Activated CD4-positive, alpha-beta T cell treated with anti-CD3 and anti-CD28 coated beads, Interleukin-2, Interleukin-4, amounts not matched to agents 100 ng/mL and 50 ng/mL, durations not matched to agents 16 hours and 8 hours (primary cell): ENCODE measurements around the gene BAIAP2L1.
"Not testable (repeated sequence)": the region's sequence is repeated elsewhere in the genome, so short reads cannot be mapped to it uniquely, and the experiment has no call there.

Experiments used
- DNase-seq: peaks from one replicate; pipeline ENCODE4 v3.0.0-alpha.2; 2020; ENCODE audit warnings: low spot score

BAIAP2L1 gene

DNA sequence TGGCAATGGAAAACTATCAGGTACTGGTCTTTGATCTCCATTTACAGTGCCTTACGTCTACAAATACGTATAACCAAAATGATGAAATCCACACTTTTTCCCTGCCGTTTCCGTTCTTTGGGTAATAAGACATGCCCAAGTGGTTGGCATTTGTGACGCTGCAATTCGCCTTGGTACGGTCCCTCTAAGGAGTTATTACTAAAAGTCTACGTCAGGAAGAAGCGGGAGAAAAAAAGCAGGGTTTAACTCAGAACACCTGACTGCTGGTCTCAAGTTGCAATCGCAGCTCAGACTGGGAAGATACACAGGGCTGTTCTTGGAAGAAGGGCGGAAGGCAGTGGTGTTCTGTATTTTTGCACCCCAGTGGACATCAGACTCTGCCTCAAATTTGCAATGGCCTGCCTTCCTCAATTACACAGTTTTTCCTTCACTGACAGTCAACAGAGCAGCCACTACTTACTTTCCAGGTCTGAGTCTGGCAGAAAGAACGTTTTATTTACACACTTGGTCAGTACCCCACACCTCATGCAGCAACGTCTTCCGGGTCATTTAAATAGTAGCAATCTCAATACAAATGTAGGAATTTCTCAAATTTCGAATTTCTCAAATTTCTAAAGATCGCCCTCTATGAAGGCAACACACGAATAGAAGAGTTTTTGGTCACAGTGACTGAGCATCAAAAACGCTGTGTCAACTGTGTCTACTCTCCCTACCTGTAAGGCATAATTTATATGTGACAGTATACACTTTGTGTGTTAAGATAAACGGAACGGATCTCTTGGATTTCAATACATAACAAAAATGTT lies 2.1 kb downstream of the BAIAP2L1 start:
- DNase-seq: no peak

- no peak for DNase-seq
These were observed 4.1 kb downstream of the BAIAP2L1 start for GRCh38 chr7:98396768-98397167.

DNA sequence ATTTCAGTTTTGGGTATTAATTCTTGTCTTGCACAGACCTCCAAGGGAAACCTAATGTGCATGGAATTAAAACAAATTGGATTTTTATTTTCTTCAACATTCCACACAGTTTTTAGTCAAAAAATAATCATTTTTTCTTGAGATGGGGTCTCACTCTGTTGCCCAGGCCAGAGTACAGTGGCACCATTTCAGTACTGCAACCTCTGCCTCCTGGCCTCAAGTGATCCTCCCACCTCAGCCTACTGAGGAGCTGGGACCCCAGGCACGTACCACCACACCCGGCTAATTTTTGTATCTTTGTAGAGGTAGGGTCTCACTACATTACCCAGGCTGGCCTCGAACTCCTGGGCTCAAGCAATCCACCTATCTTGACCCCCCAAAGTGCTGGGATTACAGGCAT lies 4.9 kb downstream of the BAIAP2L1 start:
- DNase-seq: no peak

GRCh38 chr7:98395481-98395880 lies 5.4 kb downstream of the BAIAP2L1 start:
- DNase-seq: no peak

DNA sequence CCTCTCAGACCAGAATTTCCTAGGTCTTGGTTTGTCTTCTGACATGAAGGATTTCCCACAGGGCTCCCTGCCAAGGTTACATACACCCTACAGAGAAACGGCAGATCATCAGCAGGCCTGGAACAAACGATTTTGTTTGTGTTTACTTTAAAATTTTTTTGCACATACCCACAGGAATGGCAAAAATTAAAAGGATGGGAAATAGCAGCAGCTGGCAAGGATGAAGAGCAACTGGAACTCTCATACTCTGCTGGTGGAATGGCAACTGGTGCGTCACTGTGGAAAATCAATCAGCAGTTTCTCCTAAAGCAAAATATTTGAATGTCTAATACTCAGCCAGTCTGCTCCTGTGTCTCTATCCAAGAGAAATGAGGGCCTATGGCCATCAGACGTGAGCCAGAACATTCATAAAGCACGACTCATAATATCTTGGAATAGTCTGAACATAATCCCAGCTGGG lies 6.5 kb downstream of the BAIAP2L1 start:
- no peak for DNase-seq

- no peak for DNase-seq
These were observed 13.2 kb downstream of the BAIAP2L1 start for GRCh38 chr7:98387544-98388226.

- DNase-seq: no peak
These were observed 13.8 kb downstream of the BAIAP2L1 start for GRCh38 chr7:98387131-98387530.

- DNase-seq: not testable (repeated sequence)
These were observed 15.4 kb downstream of the BAIAP2L1 start for GRCh38 chr7:98385532-98385931.

- DNase-seq: no peak
These were observed 22.6 kb downstream of the BAIAP2L1 start for GRCh38 chr7:98378210-98378819.

DNA sequence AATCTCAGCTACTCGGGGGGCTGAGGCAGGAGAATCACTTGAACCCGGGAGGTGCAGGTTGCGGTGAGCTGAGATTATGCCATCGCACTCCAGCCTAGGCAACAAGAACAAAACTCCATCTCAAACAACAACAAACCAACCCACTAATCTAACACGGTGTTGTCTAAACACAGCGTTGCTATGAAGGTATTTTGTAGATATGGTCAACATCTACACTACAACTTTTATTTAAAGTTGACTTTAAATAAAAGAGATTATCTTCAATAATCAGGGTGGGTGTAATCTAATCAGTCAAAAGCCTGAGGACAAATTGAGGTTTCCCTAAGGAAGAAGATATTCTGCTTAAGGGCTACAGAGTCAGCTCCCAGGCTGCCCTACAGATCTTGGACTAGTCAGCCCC lies 24.2 kb downstream of the BAIAP2L1 start:
- DNase-seq: no peak

- no peak for DNase-seq
These were observed 25.2 kb downstream of the BAIAP2L1 start for GRCh38 chr7:98375664-98376063.

GRCh38 chr7:98374285-98374680 lies 26.6 kb downstream of the BAIAP2L1 start:
- no peak for DNase-seq

- DNase-seq: no peak
These were observed 27.9 kb downstream of the BAIAP2L1 start for GRCh38 chr7:98372993-98373392.

- DNase-seq: no peak
These were observed 31.2 kb downstream of the BAIAP2L1 start for GRCh38 chr7:98369726-98370125.

DNA sequence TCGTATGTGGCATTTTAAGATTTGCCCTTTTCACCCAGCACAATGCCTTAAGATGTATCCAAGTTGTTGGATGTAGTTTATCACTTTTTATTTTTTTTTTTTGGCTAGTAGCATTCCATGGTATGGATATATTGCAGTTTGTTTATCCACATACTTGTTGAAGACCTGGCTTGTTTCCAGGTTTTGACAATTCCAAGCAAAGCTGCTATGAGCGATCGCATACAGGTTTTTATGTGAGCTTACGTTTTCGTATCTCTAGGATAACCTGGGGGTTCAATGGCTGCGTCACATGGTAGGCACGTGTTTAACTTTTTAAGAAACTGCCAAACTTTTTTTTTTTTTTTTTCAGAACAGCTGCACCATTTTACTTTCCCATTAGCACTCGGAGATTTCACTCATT lies 32.2 kb downstream of the BAIAP2L1 start:
- no peak for DNase-seq

- no peak for DNase-seq
These were observed 34.3 kb downstream of the BAIAP2L1 start for GRCh38 chr7:98366562-98366938.

GRCh38 chr7:98365863-98366561 lies 34.9 kb downstream of the BAIAP2L1 start:
- DNase-seq: no peak

DNA sequence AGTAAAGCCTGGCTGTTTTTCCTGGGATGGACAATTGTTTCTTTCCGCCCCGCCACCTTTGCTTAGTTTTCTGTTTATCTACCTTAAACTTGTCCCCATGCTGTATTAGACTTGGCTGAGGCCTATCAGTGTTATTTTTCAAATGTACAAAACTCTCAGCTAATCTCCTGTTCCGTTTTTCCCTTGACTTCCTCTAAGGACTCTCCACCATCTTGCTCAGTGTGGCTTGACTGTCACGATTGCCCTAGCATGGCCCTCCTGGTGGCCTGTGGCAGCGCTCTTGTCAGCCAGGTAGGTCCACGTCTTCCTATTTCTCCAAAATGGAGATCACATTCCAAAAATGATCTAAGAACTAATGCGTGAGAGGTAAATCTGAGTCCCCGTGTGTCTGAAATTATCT lies 36.7 kb downstream of the BAIAP2L1 start:
- DNase-seq: no peak

- no peak for DNase-seq
These were observed 38.4 kb downstream of the BAIAP2L1 start for GRCh38 chr7:98362517-98362916.

GRCh38 chr7:98360221-98361130 lies 40.4 kb downstream of the BAIAP2L1 start:
- no peak for DNase-seq

- DNase-seq: no peak
These were observed 41.5 kb downstream of the BAIAP2L1 start for GRCh38 chr7:98359395-98359794.
